Activated CD4-positive, alpha-beta T cell treated with anti-CD3 and anti-CD28 coated beads for 36 hours (primary cell): Measurements from ENCODE around the gene ARL3. TPM values are rescaled to one million over a fixed set of nuclear protein-coding genes. Genes with fewer than 3 reads are reported as not detected.

Experiments
- ATAC-seq: fragments of 200-7000 bp; cut with Tn5 transposase; one replicate; pipeline ENCODE4 v1.10.0; 2021; ENCODE audit warnings: mild to moderate bottlenecking, moderate library complexity
- CTCF ChIA-PET: fragments of 350-600 bp; sonication (Branson Sonifier 250); formaldehyde crosslinking; loops from one replicate; lab custom pipeline; 2021; ENCODE audit warnings: antibody characterized with exemption; lab: Charles Lee
- POLR2A ChIA-PET: fragments of 350-600 bp; sonication (Branson Sonifier 250); formaldehyde crosslinking; loops from one replicate; lab custom pipeline; 2021; ENCODE audit warnings: antibody characterized with exemption, inconsistent platforms; lab: Charles Lee
- DNase-seq: peaks from one replicate; pipeline ENCODE4 v3.0.0-alpha.2; 2020
- H3K27ac Mint-ChIP-seq: one replicate; pipeline ENCODE4 v1.8.0; 2021; ENCODE audit warnings: mixed read lengths
- H3K27me3 Mint-ChIP-seq: one replicate; pipeline ENCODE4 v1.8.0; 2021; ENCODE audit warnings: mixed read lengths
- H3K36me3 Mint-ChIP-seq: one replicate; pipeline ENCODE4 v1.8.0; 2021; ENCODE audit warnings: low read depth, mixed read lengths
- H3K4me1 Mint-ChIP-seq: one replicate; pipeline ENCODE4 v1.8.0; 2021; ENCODE audit warnings: mixed read lengths
- H3K4me3 Mint-ChIP-seq: one replicate; pipeline ENCODE4 v1.8.0; 2021; ENCODE audit warnings: mild to moderate bottlenecking, moderate library complexity, mixed read lengths
- H3K9me3 Mint-ChIP-seq: one replicate; pipeline ENCODE4 v1.8.0; 2021; ENCODE audit warnings: low read depth, mixed read lengths
- intact Hi-C, 2 experiments: fragments of 100-400 bp; cut with DNase I in 1 of 2; cut with micrococcal nuclease in 1 of 2; formaldehyde crosslinking; loops; one replicate each; pipeline versions ENCODE4 v1.14.2 to v1.15.1; 2022 to 2024; cut with DNase I, micrococcal nuclease
- total RNA-seq, 2 experiments: library from RNA; stranded (reverse); gene quantifications; one replicate each; pipeline ENCODE4 v1.2.3, GENCODE V29; 2021

ARL3 gene
- total RNA-seq, 2 experiments from 2014 or later: 6.4 to 6.9 TPM

- ChIA-PET POLR2A (no interaction called here), CTCF (no interaction called here)
- Mint-ChIP-seq H3K4me3 (no peak overlapping the region), H3K9me3 (no peaks in the 10 kb centered on the region), H3K4me1 (peaks cover 27% of the 10 kb centered on the region), H3K27me3 (no peaks in the 10 kb centered on the region), H3K36me3 (no peaks in the 10 kb centered on the region), H3K27ac (no peak overlapping the region)
- ATAC-seq (no peak), DNase-seq (no peak)
- intact Hi-C loops: no loop called here
Measured at GRCh38 chr10:102639537-102639936, 74.7 kb downstream of the ARL3 start.

GRCh38 chr10:102635377-102635776 lies 78.8 kb downstream of the ARL3 start:
- ATAC-seq: peak; percentile 15
- Mint-ChIP-seq H3K36me3 (no peaks in the 10 kb centered on the region), H3K27ac (peak overlapping the region; percentile 80), H3K4me1 (peaks cover 53% of the 10 kb centered on the region), H3K27me3 (no peaks in the 10 kb centered on the region), H3K9me3 (no peaks in the 10 kb centered on the region), H3K4me3 (no peak overlapping the region)
- no peak for DNase-seq
- intact Hi-C loops: no loop called here
- CTCF ChIA-PET: interaction anchor here (1.1 to 1.2 kb wide), 2 partner anchors 23 to 31 kb away, joined by 4 to 5 read pairs; no protein-coding TSS in a partner anchor
- POLR2A ChIA-PET: interaction anchor here (0.6 kb wide), 1 partner anchor 26 kb away, joined by 3 read pairs; no protein-coding TSS in a partner anchor

GRCh38 chr10:102634686-102635085 lies 79.5 kb downstream of the ARL3 start:
- POLR2A ChIA-PET: interaction anchor here (0.6 kb wide), 1 partner anchor 101 kb away, joined by 8 read pairs; no protein-coding TSS in a partner anchor
- no peak for ATAC-seq

GRCh38 chr10:102633848-102634247 lies 80.3 kb downstream of the ARL3 start:
- Mint-ChIP-seq H3K27me3 (no peaks in the 10 kb centered on the region), H3K4me1 (peaks cover 53% of the 10 kb centered on the region), H3K4me3 (no peak overlapping the region), H3K36me3 (no peaks in the 10 kb centered on the region), H3K27ac (peak overlapping the region; percentile 86), H3K9me3 (no peaks in the 10 kb centered on the region)
- ATAC-seq: no peak
- intact Hi-C loops: loop anchor here in 1 of 2 experiments (2.0 to 5.0 kb wide), 2 partner anchors 17 to 1043 kb away; no protein-coding TSS in a partner anchor
- ChIA-PET POLR2A (no interaction called here), CTCF (interaction anchor here (0.5 to 0.8 kb wide), 5 partner anchors 27 to 301 kb away, joined by 3 read pairs; no protein-coding TSS in a partner anchor)
- DNase-seq: no peak

More at GRCh38 chr10:102634686-102635085, 79.5 kb downstream of the ARL3 start:
- Mint-ChIP-seq H3K36me3 (no peaks in the 10 kb centered on the region), H3K9me3 (no peaks in the 10 kb centered on the region), H3K4me3 (no peak overlapping the region), H3K27ac (peak overlapping the region; percentile 80), H3K27me3 (no peaks in the 10 kb centered on the region), H3K4me1 (peaks cover 53% of the 10 kb centered on the region)
- intact Hi-C loops: loop anchor here in 1 of 2 experiments (5.0 kb wide), 1 partner anchor 1043 kb away; no protein-coding TSS in a partner anchor
- no peak for DNase-seq
- CTCF ChIA-PET: interaction anchor here (1.1 to 1.2 kb wide), 2 partner anchors 23 to 32 kb away, joined by 4 to 5 read pairs; no protein-coding TSS in a partner anchor

- intact Hi-C loops: loop anchor here in 1 of 2 experiments (2.0 to 5.0 kb wide), 2 partner anchors 16 to 1044 kb away; no protein-coding TSS in a partner anchor
- ChIA-PET POLR2A (no interaction called here), CTCF (interaction anchor here (0.6 to 0.8 kb wide), 3 partner anchors 28 to 119 kb away, joined by 3 read pairs; no protein-coding TSS in a partner anchor)
- no peak overlapping the region for H3K4me3 Mint-ChIP-seq
- no peaks in the 10 kb centered on the region for H3K27me3 Mint-ChIP-seq
- DNase-seq (peak; percentile 77), ATAC-seq (peak; percentile 87)
- H3K4me1 Mint-ChIP-seq: peaks cover 53% of the 10 kb centered on the region
- no peaks in the 10 kb centered on the region for H3K36me3 Mint-ChIP-seq
- no peaks in the 10 kb centered on the region for H3K9me3 Mint-ChIP-seq
- peak overlapping the region; percentile 86 for H3K27ac Mint-ChIP-seq
Measured at GRCh38 chr10:102633287-102633686, 80.9 kb downstream of the ARL3 start.

GRCh38 chr10:102632394-102633111 lies 81.6 kb downstream of the ARL3 start:
- peak; percentile 46 for DNase-seq
- Mint-ChIP-seq H3K27me3 (no peaks in the 10 kb centered on the region), H3K4me3 (peak overlapping the region; percentile 25), H3K36me3 (no peaks in the 10 kb centered on the region), H3K9me3 (no peaks in the 10 kb centered on the region), H3K4me1 (peaks cover 53% of the 10 kb centered on the region), H3K27ac (peak overlapping the region; percentile 86)
- ATAC-seq: peak; percentile 43
- ChIA-PET POLR2A (interaction anchor here (0.6 kb wide), 2 partner anchors 8 to 17 kb away, joined by 3 to 6 read pairs; no protein-coding TSS in a partner anchor), CTCF (interaction anchor here (0.6 to 1.4 kb wide), 3 partner anchors 11 to 193 kb away, joined by 3 to 6 read pairs (median 3); no protein-coding TSS in a partner anchor)
- intact Hi-C loops: loop anchor here in 1 of 2 experiments (2.0 to 5.0 kb wide), 2 partner anchors 16 to 1045 kb away; no protein-coding TSS in a partner anchor

GRCh38 chr10:102631525-102632393 lies 82.4 kb downstream of the ARL3 start:
- CTCF ChIA-PET: interaction anchor here (0.6 to 1.4 kb wide), 3 partner anchors 10 to 193 kb away, joined by 3 to 6 read pairs (median 3); no protein-coding TSS in a partner anchor
- Mint-ChIP-seq H3K4me3 (no peak overlapping the region), H3K9me3 (no peaks in the 10 kb centered on the region), H3K27me3 (no peaks in the 10 kb centered on the region), H3K27ac (peak overlapping the region; percentile 55), H3K36me3 (no peaks in the 10 kb centered on the region), H3K4me1 (peaks cover 51% of the 10 kb centered on the region)
- DNase-seq (no peak), ATAC-seq (no peak)
- POLR2A ChIA-PET: interaction anchor here (0.6 kb wide), 1 partner anchor 17 kb away, joined by 6 read pairs; no protein-coding TSS in a partner anchor
- intact Hi-C loops: loop anchor here in 1 of 2 experiments (2.0 to 5.0 kb wide), 2 partner anchors 15 to 1046 kb away; no protein-coding TSS in a partner anchor

- ATAC-seq (no peak), DNase-seq (no peak)
- Mint-ChIP-seq H3K4me1 (peaks cover 44% of the 10 kb centered on the region), H3K4me3 (no peak overlapping the region), H3K9me3 (no peaks in the 10 kb centered on the region), H3K27ac (no peak overlapping the region), H3K36me3 (no peaks in the 10 kb centered on the region), H3K27me3 (no peaks in the 10 kb centered on the region)
- POLR2A ChIA-PET: interaction anchor here (0.5 kb wide), 1 partner anchor 88 kb away, joined by 4 read pairs; no protein-coding TSS in a partner anchor
- CTCF ChIA-PET: interaction anchor here (0.5 to 0.7 kb wide), 2 partner anchors 17 to 34 kb away, joined by 4 read pairs; no protein-coding TSS in a partner anchor
- intact Hi-C loops: loop anchor here in 1 of 2 experiments (5.0 kb wide), 1 partner anchor 1047 kb away; no protein-coding TSS in a partner anchor
Measured at GRCh38 chr10:102630663-102631062, 83.5 kb downstream of the ARL3 start.

GRCh38 chr10:102629661-102630614 lies 84.3 kb downstream of the ARL3 start:
- H3K4me3 Mint-ChIP-seq: no peak overlapping the region
- no peak overlapping the region for H3K27ac Mint-ChIP-seq
- H3K36me3 Mint-ChIP-seq: no peaks in the 10 kb centered on the region
- H3K27me3 Mint-ChIP-seq: no peaks in the 10 kb centered on the region
- DNase-seq (no peak), ATAC-seq (no peak)
- no peaks in the 10 kb centered on the region for H3K9me3 Mint-ChIP-seq
- intact Hi-C loops: loop anchor here in 1 of 2 experiments (5.0 kb wide), 1 partner anchor 1047 kb away; no protein-coding TSS in a partner anchor
- ChIA-PET CTCF (interaction anchor here (0.7 to 1.3 kb wide), 2 partner anchors 18 to 34 kb away, joined by 4 read pairs; no protein-coding TSS in a partner anchor), POLR2A (interaction anchor here (0.5 kb wide), 1 partner anchor 89 kb away, joined by 4 read pairs; no protein-coding TSS in a partner anchor)
- peaks cover 37% of the 10 kb centered on the region for H3K4me1 Mint-ChIP-seq
